Peyer's patch (tissue), 4 donors: ENCODE results near the gene NAV2.

ENCODE experiments used
- CTCF ChIP-seq, 6 experiments: fragments of 450-650 bp in 4 of 6; fragments of 200-600 bp in 2 of 6; sonication (generic) in 1 of 6; IDR thresholded peaks; one replicate each; pipeline ENCODE4 v1.5.1; 2017 to 2019; ENCODE audit warnings: antibody characterized with exemption in 6 of 6, mild to moderate bottlenecking in 3 of 6, moderate library complexity in 1 of 6
- POLR2A ChIP-seq, 2 donors: fragments of 450-650 bp; IDR thresholded peaks; one replicate each; pipeline ENCODE4 v1.5.1; 2017; ENCODE audit warnings: antibody characterized with exemption in 2 of 2, mild to moderate bottlenecking in 2 of 2, moderate library complexity in 2 of 2

DNA sequence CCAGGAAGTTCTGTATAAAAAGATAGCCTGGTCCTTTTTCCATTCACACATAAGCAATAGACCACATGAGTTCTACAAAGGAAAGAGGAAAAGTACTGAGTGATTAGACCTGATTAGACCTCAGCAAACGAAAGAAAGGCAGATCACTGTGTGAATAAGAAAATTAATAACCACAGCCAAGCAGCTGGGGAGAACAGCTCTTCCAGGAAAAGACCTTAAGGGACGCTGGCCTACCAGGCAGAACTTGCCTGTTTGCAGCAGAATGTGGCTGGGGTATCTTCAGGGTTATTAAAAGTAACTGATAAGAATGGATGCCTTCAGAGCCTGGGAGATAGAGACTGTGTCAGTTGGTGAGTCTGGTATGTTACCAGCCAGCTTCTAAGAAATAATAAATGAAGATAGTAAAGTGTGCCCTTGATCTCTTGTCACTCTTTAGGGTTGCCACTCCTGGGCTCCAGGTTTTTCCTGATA lies 274.7 kb downstream of the NAV2 start:
- TF ChIP-seq CTCF (IDR thresholded peaks at IDR 0.05) (no peak), POLR2A (IDR thresholded peaks at IDR 0.05) (peak in 1 of 2 donors; percentile 8)
